ENCODE results near the gene URB2.

GRCh38 chr1:229582715-229583114, 43.3 kb upstream of the URB2 start:
- TF ChIP-seq EP300 (IDR thresholded peaks at IDR 0.05) (no peak), POLR2A (IDR thresholded peaks at IDR 0.05) (no peak), POLR2AphosphoS5 (IDR thresholded peaks at IDR 0.05) (no peak)
- TF ChIP-seq, protein P1, sequence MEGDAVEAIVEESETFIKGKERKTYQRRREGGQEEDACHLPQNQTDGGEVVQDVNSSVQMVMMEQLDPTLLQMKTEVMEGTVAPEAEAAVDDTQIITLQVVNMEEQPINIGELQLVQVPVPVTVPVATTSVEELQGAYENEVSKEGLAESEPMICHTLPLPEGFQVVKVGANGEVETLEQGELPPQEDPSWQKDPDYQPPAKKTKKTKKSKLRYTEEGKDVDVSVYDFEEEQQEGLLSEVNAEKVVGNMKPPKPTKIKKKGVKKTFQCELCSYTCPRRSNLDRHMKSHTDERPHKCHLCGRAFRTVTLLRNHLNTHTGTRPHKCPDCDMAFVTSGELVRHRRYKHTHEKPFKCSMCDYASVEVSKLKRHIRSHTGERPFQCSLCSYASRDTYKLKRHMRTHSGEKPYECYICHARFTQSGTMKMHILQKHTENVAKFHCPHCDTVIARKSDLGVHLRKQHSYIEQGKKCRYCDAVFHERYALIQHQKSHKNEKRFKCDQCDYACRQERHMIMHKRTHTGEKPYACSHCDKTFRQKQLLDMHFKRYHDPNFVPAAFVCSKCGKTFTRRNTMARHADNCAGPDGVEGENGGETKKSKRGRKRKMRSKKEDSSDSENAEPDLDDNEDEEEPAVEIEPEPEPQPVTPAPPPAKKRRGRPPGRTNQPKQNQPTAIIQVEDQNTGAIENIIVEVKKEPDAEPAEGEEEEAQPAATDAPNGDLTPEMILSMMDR (IDR thresholded peaks at IDR 0.05): no peak

Measured in gastroesophageal sphincter (tissue), 3 donors.